Natural killer cell (primary cell): ENCODE results near the gene RPP25L. TPM values are rescaled to one million over a fixed set of nuclear protein-coding genes. Genes with fewer than 3 reads are reported as not detected.

Experiments used
- ATAC-seq, 3 donors: fragments of 150-1000 bp in 2 of 3; fragments of 200-7000 bp in 1 of 3; cut with Tn5 transposase; 1 replicate in 1 of 3; 2 replicates in 2 of 3; pipeline ENCODE4 v1.10.0; 2021; ENCODE audit warnings: mild to moderate bottlenecking in 2 of 3, moderate library complexity in 2 of 3
- DNase-seq, 2 donors: peaks; one replicate each; pipeline versions ENCODE4 v3.0.0 to v3.0.0-alpha.2; 2013 to 2021; ENCODE audit warnings: mixed read lengths in 1 of 2
- H3K27ac ChIP-seq: one replicate; pipeline ENCODE4 v1.5.1; 2013; ENCODE audit warnings: mild to moderate bottlenecking, low read length
- H3K27me3 ChIP-seq: one replicate; pipeline ENCODE4 v1.6.1; 2013; ENCODE audit warnings: low read length; ENCODE audit not compliant: control insufficient read depth, insufficient read depth
- H3K36me3 ChIP-seq: one replicate; pipeline ENCODE4 v1.6.1; 2013; ENCODE audit warnings: low read length; ENCODE audit not compliant: control insufficient read depth, insufficient read depth
- H3K4me1 ChIP-seq: one replicate; pipeline ENCODE4 v1.6.1; 2013; ENCODE audit warnings: low read length; ENCODE audit not compliant: control insufficient read depth, insufficient read depth
- H3K4me3 ChIP-seq: one replicate; pipeline ENCODE4 v1.5.1; 2013; ENCODE audit warnings: low read length
- H3K9me3 ChIP-seq: one replicate; pipeline ENCODE4 v1.6.1; 2013; ENCODE audit warnings: low read length; ENCODE audit not compliant: control insufficient read depth, insufficient read depth
- H3K27ac Mint-ChIP-seq, 2 donors: one replicate each; pipeline ENCODE4 v1.8.0; 2022; ENCODE audit warnings: mild to moderate bottlenecking in 2 of 2, mixed read lengths in 2 of 2, moderate library complexity in 1 of 2
- H3K27me3 Mint-ChIP-seq, 2 donors: one replicate each; pipeline ENCODE4 v1.8.0; 2022; ENCODE audit warnings: low read depth in 2 of 2, mixed read lengths in 2 of 2
- H3K36me3 Mint-ChIP-seq: one replicate; pipeline ENCODE4 v1.8.0; 2022; ENCODE audit warnings: mixed read lengths
- H3K4me1 Mint-ChIP-seq, 2 donors: one replicate each; pipeline ENCODE4 v1.8.0; 2022; ENCODE audit warnings: mixed read lengths in 2 of 2
- H3K4me3 Mint-ChIP-seq: one replicate; pipeline ENCODE4 v1.8.0; 2022; ENCODE audit warnings: mild to moderate bottlenecking, moderate library complexity, mixed read lengths
- H3K9me3 Mint-ChIP-seq, 2 donors: one replicate each; pipeline ENCODE4 v1.8.0; 2022; ENCODE audit warnings: mixed read lengths in 2 of 2
- WGBS: methylation state at CpG from one replicate; pipeline ENCODE4 v1.1.7; 2013; ENCODE audit warnings: missing lambda C conversion rate; ENCODE audit not compliant: insufficient coverage; 5-methylcytosine and 5-hydroxymethylcytosine counted together
- intact Hi-C: fragments of 100-400 bp; cut with micrococcal nuclease; formaldehyde crosslinking; loops from one replicate; pipeline ENCODE4 v1.14.2; 2022
- total RNA-seq, 4 donors: library from RNA; stranded (reverse); fragments of 120-200 nt in 1 of 4; gene quantifications; one replicate each; pipeline versions ENCODE4 v1.2.3 to v1.2.4, GENCODE V29; 2013 to 2022
- TF ChIP-seq, protein P1 (sequence below): fragments of 200-600 bp; IDR thresholded peaks from one replicate; pipeline ENCODE4 v1.8.0; 2022; ENCODE audit warnings: antibody characterized with exemption

Gene RPP25L
- total RNA-seq, 3 donors from 2014 or later (not counting 1 experiment from before 2014, with no cell fraction given): 9.3 to 15.0 (median 9.8) TPM

DNA sequence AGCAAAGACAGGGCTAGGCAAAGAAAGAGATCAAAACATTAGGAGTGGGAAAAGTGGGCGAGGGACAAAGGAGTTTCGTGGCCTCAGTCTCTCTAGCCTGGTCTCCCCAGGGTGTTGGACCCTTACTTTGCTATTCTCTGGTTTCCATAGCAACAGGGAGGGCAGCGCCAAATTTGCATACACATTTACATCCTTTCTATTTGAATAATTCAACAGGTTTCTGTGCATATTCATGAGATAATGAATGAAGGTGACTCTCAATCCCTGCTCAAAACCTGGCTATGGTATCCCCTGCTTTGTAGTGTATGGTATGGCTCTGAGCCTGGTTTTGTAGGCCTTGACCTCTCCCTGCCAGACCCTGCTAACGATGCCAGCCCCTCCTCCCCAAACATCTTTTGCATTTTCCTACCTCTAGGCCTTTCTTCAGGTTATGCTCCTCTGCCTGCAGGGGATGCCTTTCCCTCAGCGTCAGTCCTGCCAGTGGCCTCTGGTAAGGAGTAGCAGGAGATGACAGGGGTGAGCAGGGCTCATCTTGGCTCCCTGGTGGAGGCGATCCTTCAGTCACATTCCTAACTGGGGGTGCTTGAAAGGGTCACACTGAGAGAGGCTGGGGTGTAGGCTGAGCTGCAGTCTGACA is 9.8 kb downstream of the RPP25L start:
- TF ChIP-seq, protein P1, sequence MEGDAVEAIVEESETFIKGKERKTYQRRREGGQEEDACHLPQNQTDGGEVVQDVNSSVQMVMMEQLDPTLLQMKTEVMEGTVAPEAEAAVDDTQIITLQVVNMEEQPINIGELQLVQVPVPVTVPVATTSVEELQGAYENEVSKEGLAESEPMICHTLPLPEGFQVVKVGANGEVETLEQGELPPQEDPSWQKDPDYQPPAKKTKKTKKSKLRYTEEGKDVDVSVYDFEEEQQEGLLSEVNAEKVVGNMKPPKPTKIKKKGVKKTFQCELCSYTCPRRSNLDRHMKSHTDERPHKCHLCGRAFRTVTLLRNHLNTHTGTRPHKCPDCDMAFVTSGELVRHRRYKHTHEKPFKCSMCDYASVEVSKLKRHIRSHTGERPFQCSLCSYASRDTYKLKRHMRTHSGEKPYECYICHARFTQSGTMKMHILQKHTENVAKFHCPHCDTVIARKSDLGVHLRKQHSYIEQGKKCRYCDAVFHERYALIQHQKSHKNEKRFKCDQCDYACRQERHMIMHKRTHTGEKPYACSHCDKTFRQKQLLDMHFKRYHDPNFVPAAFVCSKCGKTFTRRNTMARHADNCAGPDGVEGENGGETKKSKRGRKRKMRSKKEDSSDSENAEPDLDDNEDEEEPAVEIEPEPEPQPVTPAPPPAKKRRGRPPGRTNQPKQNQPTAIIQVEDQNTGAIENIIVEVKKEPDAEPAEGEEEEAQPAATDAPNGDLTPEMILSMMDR: no peak
- no peaks in the 10 kb centered on the region for H3K4me1 Mint-ChIP-seq
- intact Hi-C loops: loop anchor here (5.0 kb wide), 1 partner anchor 35 kb away; the partner anchor contains the start of gene SIGMAR1
- no peak overlapping the region for H3K4me3 ChIP-seq
- no peaks in the 10 kb centered on the region for H3K4me1 ChIP-seq
- DNase-seq: no peak
- ATAC-seq: no peak
- H3K27ac Mint-ChIP-seq: no peak overlapping the region
- no peaks in the 10 kb centered on the region for H3K9me3 ChIP-seq
- no peaks in the 10 kb centered on the region for H3K36me3 Mint-ChIP-seq
- no peaks in the 10 kb centered on the region for H3K36me3 ChIP-seq
- H3K27me3 Mint-ChIP-seq: peaks cover 0 to 10% of the 10 kb centered on the region in 2 donors
- 79% methylated on average over 5 of the region's 6 CpGs for WGBS
- no peaks in the 10 kb centered on the region for H3K9me3 Mint-ChIP-seq
- H3K4me3 Mint-ChIP-seq: no peak overlapping the region
- no peak overlapping the region for H3K27ac ChIP-seq
- H3K27me3 ChIP-seq: no peaks in the 10 kb centered on the region

DNA sequence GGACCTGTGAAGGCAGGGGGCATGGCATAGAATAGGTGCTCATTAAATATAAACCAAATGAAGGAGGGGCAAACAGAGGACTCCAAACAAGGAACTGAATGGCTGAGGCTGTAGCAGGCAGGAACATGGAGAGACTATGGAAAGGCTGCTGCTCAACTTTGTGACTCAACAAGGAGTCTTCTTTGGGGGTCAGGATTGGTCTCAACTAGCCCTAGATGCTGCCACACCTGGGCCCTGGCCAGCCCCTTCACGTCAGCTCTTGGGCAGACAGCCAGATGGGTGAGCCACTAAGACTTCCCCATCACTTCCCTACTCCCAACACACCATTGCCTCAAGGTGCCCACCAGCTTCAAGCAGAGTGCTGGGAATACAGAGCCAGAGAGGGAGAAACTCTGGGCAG is 11.0 kb downstream of the RPP25L start:
- H3K9me3 ChIP-seq: no peaks in the 10 kb centered on the region
- H3K27me3 Mint-ChIP-seq: peaks cover 8 to 18% of the 10 kb centered on the region in 2 donors
- ATAC-seq (no peak), DNase-seq (no peak)
- H3K4me3 Mint-ChIP-seq: no peak overlapping the region
- TF ChIP-seq, protein P1: no peak
- H3K27me3 ChIP-seq: no peaks in the 10 kb centered on the region
- no peak overlapping the region for H3K4me3 ChIP-seq
- no peaks in the 10 kb centered on the region for H3K9me3 Mint-ChIP-seq
- H3K4me1 ChIP-seq: no peaks in the 10 kb centered on the region
- intact Hi-C loops: loop anchor here (5.0 kb wide), 1 partner anchor 36 kb away; the partner anchor contains the start of gene SIGMAR1
- no peaks in the 10 kb centered on the region for H3K36me3 Mint-ChIP-seq
- H3K36me3 ChIP-seq: no peaks in the 10 kb centered on the region
- WGBS: 18% methylated on average over 1 of the region's 1 CpG
- no peaks in the 10 kb centered on the region for H3K4me1 Mint-ChIP-seq
- no peak overlapping the region for H3K27ac Mint-ChIP-seq
- no peak overlapping the region for H3K27ac ChIP-seq

DNA sequence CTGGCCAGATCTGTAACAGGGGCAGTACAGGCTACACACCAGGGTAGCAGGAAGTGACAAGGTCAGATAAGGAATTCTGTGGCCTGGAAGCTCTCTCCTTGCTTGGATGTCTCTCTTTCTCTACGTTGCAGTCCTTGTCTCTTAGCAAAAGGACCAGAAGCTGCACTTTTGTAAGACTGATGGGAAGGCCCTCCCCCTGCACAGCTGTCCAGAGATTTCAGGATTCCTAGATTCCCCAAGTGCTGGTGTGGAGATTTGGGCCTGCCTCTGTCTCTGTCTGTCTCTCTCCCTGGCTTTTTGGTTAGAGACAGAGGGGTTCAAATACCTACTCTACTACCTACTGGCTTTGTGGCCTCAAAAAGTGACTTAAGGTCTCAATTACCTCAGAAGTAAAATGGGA is 12.4 kb downstream of the RPP25L start:
- no peak overlapping the region for H3K27ac ChIP-seq
- no peak overlapping the region for H3K4me3 Mint-ChIP-seq
- H3K27ac Mint-ChIP-seq: no peak overlapping the region
- intact Hi-C loops: no loop called here
- H3K27me3 Mint-ChIP-seq: peaks cover 9 to 24% of the 10 kb centered on the region in 2 donors
- peaks cover 3% of the 10 kb centered on the region for H3K27me3 ChIP-seq
- no peaks in the 10 kb centered on the region for H3K4me1 Mint-ChIP-seq
- no peaks in the 10 kb centered on the region for H3K9me3 ChIP-seq
- no peak for DNase-seq
- H3K36me3 ChIP-seq: no peaks in the 10 kb centered on the region
- TF ChIP-seq, protein P1: no peak
- no peaks in the 10 kb centered on the region for H3K4me1 ChIP-seq
- no peak for ATAC-seq
- H3K36me3 Mint-ChIP-seq: no peaks in the 10 kb centered on the region
- WGBS: 70% methylated on average over 1 of the region's 1 CpG
- H3K4me3 ChIP-seq: no peak overlapping the region
- H3K9me3 Mint-ChIP-seq: no peaks in the 10 kb centered on the region

DNA sequence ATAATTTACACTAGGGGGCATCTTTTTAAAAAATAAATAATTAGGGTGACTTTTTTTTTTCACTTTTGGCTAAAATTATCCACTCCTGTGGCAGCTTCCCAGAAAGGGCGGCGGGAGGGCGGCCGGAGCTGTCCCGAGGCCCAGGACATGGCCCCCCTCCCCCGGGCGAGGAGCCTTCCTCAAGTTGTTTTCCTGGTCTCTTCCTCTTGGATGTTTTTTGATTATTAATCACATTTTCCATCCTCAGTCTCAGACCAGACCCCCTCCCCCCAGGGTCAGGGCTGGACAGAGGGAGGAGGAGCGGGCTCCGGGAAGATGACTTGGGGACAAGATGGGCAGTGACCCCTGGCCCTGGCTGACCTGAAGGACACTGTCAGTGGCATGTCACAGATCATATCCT is 17.7 kb downstream of the RPP25L start:
- Histone ChIP-seq H3K4me3 (no peak overlapping the region), H3K4me1 (peaks cover 26% of the 10 kb centered on the region), H3K36me3 (no peaks in the 10 kb centered on the region), H3K27me3 (peaks cover 35% of the 10 kb centered on the region), H3K9me3 (no peaks in the 10 kb centered on the region), H3K27ac (no peak overlapping the region)
- no peak for DNase-seq
- Mint-ChIP-seq H3K27me3 (peaks cover 31 to 56% of the 10 kb centered on the region in 2 donors), H3K4me1 (peaks cover 9 to 30% of the 10 kb centered on the region in 2 donors), H3K9me3 (no peaks in the 10 kb centered on the region), H3K4me3 (no peak overlapping the region), H3K27ac (no peak overlapping the region), H3K36me3 (no peaks in the 10 kb centered on the region)
- 79% methylated on average over 5 of the region's 9 CpGs for WGBS
- intact Hi-C loops: loop anchor here (5.0 kb wide), 1 partner anchor 157 kb away; no protein-coding TSS in a partner anchor
- ATAC-seq: no peak
- TF ChIP-seq, protein P1: no peak
